Loucy (cell line): ENCODE data around the gene SUN1.
A peak's percentile ranks its signal among the peaks of the same experiment; 100 is the strongest.
"Not testable (repeated sequence)": the region's sequence is repeated elsewhere in the genome, so short reads cannot be mapped to it uniquely, and the experiment has no call there.

Source experiments
- H2AFZ ChIP-seq: fragments of 200-600 bp; sonication (generic); 2 replicates; pipeline ENCODE4 v1.6.0; 2016; ENCODE audit warnings: antibody characterized with exemption, mild to moderate bottlenecking, low read length, moderate library complexity
- H3F3A ChIP-seq: fragments of 200-600 bp; 2 replicates; pipeline ENCODE4 v1.6.0; 2016; ENCODE audit warnings: antibody characterized with exemption, low read depth, mild to moderate bottlenecking
- H3K27me3 ChIP-seq: fragments of 200-600 bp; sonication (generic); 2 replicates; pipeline ENCODE4 v1.6.1; 2014; ENCODE audit warnings: low read length, mild to moderate bottlenecking; ENCODE audit not compliant: insufficient read depth, poor library complexity, severe bottlenecking
- H3K36me3 ChIP-seq: fragments of 200-600 bp; sonication (generic); 2 replicates; pipeline ENCODE4 v1.6.1; 2016; ENCODE audit warnings: low read length; ENCODE audit not compliant: insufficient read depth
- H3K4me1 ChIP-seq: fragments of 200-600 bp; sonication (generic); 2 replicates; pipeline ENCODE4 v1.5.1; 2014; ENCODE audit warnings: low read length, mild to moderate bottlenecking; ENCODE audit not compliant: insufficient read depth, poor library complexity, severe bottlenecking
- H3K4me2 ChIP-seq: fragments of 200-600 bp; sonication (generic); 2 replicates; pipeline ENCODE4 v1.6.0; 2014; ENCODE audit warnings: antibody characterized with exemption, low read length, low read depth, mild to moderate bottlenecking; ENCODE audit not compliant: poor library complexity, severe bottlenecking
- H3K4me3 ChIP-seq: fragments of 200-600 bp; sonication (generic); 2 replicates; pipeline ENCODE4 v1.5.1; 2014; ENCODE audit warnings: low read length, mild to moderate bottlenecking, mixed read lengths; ENCODE audit not compliant: poor library complexity, severe bottlenecking
- H3K79me2 ChIP-seq: fragments of 200-600 bp; sonication (generic); 2 replicates; pipeline ENCODE4 v1.6.1; 2014; ENCODE audit warnings: low read length; ENCODE audit not compliant: insufficient read depth
- H3K9ac ChIP-seq: fragments of 200-600 bp; sonication (generic); 2 replicates; pipeline ENCODE4 v1.6.0; 2014; ENCODE audit warnings: mild to moderate bottlenecking, low read depth, low read length, moderate library complexity; ENCODE audit not compliant: poor library complexity, severe bottlenecking
- H3K9me2 ChIP-seq: fragments of 200-600 bp; sonication (generic); replicated peaks from 2 replicates; pipeline ENCODE4 v1.6.1; 2016; ENCODE audit warnings: low read depth, low read length, mixed read lengths
- H3K9me3 ChIP-seq: fragments of 200-600 bp; sonication (generic); 2 replicates; pipeline ENCODE4 v1.6.1; 2014; ENCODE audit warnings: mild to moderate bottlenecking, antibody characterized with exemption, low read length, low read depth; ENCODE audit not compliant: insufficient read depth
- H4K20me1 ChIP-seq: fragments of 200-600 bp; sonication (generic); 2 replicates; pipeline ENCODE4 v1.6.0; 2014; ENCODE audit warnings: antibody characterized with exemption, low read length, mild to moderate bottlenecking; ENCODE audit not compliant: insufficient read depth, poor library complexity, severe bottlenecking
- CTCF ChIP-seq: fragments of 200-600 bp; sonication (generic); conservative IDR thresholded peaks from 2 replicates; pipeline ENCODE4 v1.5.1; 2014; ENCODE audit warnings: mild to moderate bottlenecking, antibody characterized with exemption, low read length
- EZH2phosphoT487 ChIP-seq: fragments of 200-600 bp; IDR thresholded peaks from 2 replicates; pipeline ENCODE4 v1.6.1; 2018; ENCODE audit warnings: antibody characterized with exemption, mild to moderate bottlenecking, moderate library complexity, borderline replicate concordance

SUN1 gene

DNA sequence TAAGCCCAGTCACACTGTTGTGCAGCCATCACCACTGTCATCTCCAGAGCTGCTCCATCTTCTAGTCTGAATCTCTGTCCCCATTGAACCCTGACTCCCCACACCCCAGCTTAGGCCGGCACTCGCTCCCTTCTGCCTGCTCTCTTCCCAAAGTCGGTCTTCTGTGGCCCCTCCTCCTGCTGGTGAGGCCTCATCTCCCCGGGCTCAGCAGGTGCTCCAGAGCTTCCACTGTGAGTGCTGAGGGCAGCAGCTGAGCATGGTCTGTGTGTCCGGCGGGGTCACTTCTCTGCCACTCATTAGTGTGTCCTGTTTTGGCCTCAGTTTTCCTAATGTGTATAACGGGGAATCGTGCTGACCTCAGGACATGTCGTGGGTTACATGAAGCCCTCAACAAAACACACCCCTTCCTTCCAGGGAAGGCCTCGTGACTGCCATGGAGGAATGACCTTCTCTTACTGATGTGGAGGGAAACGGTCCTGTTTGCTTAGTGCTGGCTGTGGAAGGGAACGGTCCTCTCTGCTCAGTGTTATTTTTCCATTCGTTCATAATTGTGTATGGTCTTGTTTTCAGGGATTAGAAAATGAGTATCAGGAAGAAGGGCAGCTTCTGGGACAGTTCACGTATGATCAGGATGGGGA is 39.7 kb downstream of the SUN1 start:
- Histone ChIP-seq H3K79me2 (peaks cover 1% of the 10 kb centered on the region; the same call in 1 of the 2 replicates), H3K9ac (no peak overlapping the region), H3K4me2 (no peak overlapping the region), H3K4me1 (peaks cover 6% of the 10 kb centered on the region), H3F3A (peaks cover 19% of the 10 kb centered on the region), H4K20me1 (no peaks in the 10 kb centered on the region), H3K9me2 (no peaks in the 10 kb centered on the region), H3K4me3 (no peak overlapping the region), H3K9me3 (no peaks in the 10 kb centered on the region), H2AFZ (no peak overlapping the region), H3K27me3 (no peaks in the 10 kb centered on the region), H3K36me3 (peaks cover 36% of the 10 kb centered on the region; the same call in 1 of the 2 replicates)
- TF ChIP-seq EZH2phosphoT487 (no peak), CTCF (no peak)

DNA sequence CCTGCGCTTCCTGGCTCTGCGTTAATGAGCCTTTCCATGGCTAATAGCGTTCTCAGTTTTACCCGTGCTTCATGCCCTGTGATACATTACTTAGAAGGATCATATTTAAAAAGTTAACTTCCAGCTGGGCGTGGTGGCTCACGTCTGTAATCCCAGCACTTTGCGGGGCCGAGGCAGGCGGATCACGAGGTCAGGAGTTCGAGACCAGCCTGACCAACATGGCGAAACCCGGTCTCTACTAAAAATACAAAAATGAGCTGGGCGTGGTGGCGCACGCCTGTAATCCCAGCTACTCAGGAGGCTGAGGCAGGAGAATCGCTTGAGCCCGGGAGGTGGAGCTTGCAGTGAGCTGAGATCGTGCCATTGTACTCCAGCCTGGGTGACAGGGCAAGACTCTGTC is 40.4 kb downstream of the SUN1 start:
- not testable (repeated sequence) for H2AFZ ChIP-seq, H3K4me2 ChIP-seq, H3K9ac ChIP-seq, H3K9me2 ChIP-seq, H4K20me1 ChIP-seq, H3K79me2 ChIP-seq, H3K9me3 ChIP-seq, H3K4me3 ChIP-seq, H3K27me3 ChIP-seq, H3K4me1 ChIP-seq
- Histone ChIP-seq H3K36me3 (peaks cover 29% of the 10 kb centered on the region; the same call in 1 of the 2 replicates), H3F3A (peaks cover 19% of the 10 kb centered on the region)

GRCh38 chr7:873367-874002 is 41.2 kb downstream of the SUN1 start:
- Histone ChIP-seq H3K4me1 (peaks cover 12% of the 10 kb centered on the region), H3K9me2 (no peaks in the 10 kb centered on the region), H3K36me3 (peaks cover 23% of the 10 kb centered on the region; the same call in 1 of the 2 replicates), H3K9ac (no peak overlapping the region), H4K20me1 (peaks cover 9% of the 10 kb centered on the region), H3K4me3 (no peak overlapping the region), H3K4me2 (peak overlapping the region; percentile 29), H3F3A (peaks cover 19% of the 10 kb centered on the region), H2AFZ (no peak overlapping the region), H3K27me3 (no peaks in the 10 kb centered on the region), H3K9me3 (no peaks in the 10 kb centered on the region), H3K79me2 (peaks cover 16% of the 10 kb centered on the region)
- no peak for TF ChIP-seq EZH2phosphoT487
- peak; percentile 93 for TF ChIP-seq CTCF
